Activated CD4-positive, alpha-beta T cell treated with anti-CD3 and anti-CD28 coated beads, Interleukin-2, Interleukin-4, amounts not matched to agents 100 ng/mL and 50 ng/mL, durations not matched to agents 16 hours and 8 hours (primary cell): ENCODE data around the gene LHFPL3.
"Not testable (repeated sequence)": the region's sequence is repeated elsewhere in the genome, so short reads cannot be mapped to it uniquely, and the experiment has no call there.

Experiments used
- DNase-seq: peaks from one replicate; pipeline ENCODE4 v3.0.0-alpha.2; 2020; ENCODE audit warnings: low spot score

LHFPL3 gene

GRCh38 chr7:104898434-104898833 is 570.0 kb downstream of the LHFPL3 start:
- DNase-seq: no peak

- DNase-seq: no peak
Measured at GRCh38 chr7:104900525-104901239, 572.3 kb downstream of the LHFPL3 start.

DNA sequence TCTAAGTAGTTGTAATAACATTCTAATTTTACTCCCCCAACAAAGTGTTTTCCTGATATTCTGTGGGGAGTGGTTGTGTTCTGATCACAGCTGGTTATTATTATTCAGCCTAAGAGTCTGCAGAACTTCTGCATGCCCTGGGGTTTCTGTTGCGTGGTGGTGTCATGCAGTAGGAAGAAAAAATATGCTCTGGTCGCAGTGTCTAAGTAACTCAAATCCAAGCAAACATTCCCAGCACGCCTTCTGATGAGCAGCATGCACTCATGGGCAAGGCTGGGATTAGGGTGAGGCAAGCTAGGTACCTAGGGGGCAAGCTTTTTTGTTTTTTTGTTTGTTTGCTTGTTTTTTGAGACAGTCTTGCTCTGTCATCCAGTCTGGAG is 572.8 kb downstream of the LHFPL3 start:
- DNase-seq: no peak

DNA sequence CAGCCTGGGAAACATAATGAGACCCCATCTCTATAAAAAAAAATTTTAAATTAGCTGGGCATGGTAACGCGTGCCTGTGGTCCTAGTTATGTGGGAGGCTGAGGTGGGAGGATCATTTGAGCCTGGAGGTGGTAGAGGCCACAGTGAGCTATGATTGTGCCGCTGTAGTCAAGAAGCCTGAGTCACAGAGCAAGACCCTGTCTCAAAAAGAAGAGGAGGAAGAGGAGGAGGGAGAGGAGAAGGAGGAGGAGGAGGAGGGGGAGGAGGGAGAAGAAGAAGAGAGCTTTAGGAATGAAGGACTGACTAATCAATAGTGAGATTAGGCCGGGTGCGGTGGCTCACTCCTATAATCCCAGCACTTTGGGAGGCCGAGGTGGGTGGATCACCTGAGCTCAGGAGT is 573.8 kb downstream of the LHFPL3 start:
- DNase-seq: no peak

DNA sequence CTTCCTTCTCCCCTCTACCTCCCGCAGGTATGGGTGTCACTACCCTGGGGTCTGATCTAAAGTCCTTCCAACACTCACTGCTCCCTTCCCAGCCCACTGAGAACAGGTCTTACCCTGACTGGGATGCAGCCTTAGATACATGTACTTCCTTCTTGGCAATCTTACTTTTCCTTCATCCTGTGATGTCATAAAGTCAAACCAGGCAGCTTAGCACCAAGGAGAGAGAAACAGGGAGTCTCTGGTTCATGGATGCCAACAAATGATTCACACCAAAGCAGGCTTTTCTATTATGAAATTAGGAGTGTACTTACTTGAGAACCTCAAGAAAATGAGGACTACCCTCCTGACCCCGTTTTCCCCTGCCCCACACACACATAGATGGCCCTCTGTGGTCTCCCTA is 574.6 kb downstream of the LHFPL3 start:
- no peak for DNase-seq

- no peak for DNase-seq
Measured at GRCh38 chr7:104903846-104904245, 575.4 kb downstream of the LHFPL3 start.

GRCh38 chr7:104906032-104906431 is 577.6 kb downstream of the LHFPL3 start:
- DNase-seq: no peak

- no peak for DNase-seq
Measured at GRCh38 chr7:104906556-104906955, 578.2 kb downstream of the LHFPL3 start.

GRCh38 chr7:104908636-104909035 is 580.2 kb downstream of the LHFPL3 start:
- no peak for DNase-seq

- no peak for DNase-seq
Measured at GRCh38 chr7:104909096-104909495, 580.7 kb downstream of the LHFPL3 start.

DNA sequence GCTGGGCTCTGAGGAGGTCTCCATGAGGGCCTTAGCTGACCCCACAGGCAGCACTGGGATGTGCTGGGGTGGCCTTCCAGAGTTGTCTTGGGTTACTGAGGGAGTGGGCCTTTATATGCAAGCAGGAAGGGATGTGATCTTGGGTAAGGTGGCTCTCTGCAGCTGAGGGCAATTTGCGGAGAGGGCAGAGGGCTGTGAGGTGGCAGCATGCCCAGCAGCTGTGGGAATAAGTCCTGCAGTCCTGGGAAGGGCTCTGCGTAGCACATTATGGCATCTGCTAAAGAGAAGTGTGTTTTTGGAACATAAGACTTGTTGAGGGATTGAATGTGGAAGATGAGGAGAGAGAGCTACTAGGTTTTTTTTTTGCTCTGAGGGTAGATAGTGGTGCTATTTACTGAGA is 586.0 kb downstream of the LHFPL3 start:
- no peak for DNase-seq

- no peak for DNase-seq
Measured at GRCh38 chr7:104921596-104921995, 593.2 kb downstream of the LHFPL3 start.

DNA sequence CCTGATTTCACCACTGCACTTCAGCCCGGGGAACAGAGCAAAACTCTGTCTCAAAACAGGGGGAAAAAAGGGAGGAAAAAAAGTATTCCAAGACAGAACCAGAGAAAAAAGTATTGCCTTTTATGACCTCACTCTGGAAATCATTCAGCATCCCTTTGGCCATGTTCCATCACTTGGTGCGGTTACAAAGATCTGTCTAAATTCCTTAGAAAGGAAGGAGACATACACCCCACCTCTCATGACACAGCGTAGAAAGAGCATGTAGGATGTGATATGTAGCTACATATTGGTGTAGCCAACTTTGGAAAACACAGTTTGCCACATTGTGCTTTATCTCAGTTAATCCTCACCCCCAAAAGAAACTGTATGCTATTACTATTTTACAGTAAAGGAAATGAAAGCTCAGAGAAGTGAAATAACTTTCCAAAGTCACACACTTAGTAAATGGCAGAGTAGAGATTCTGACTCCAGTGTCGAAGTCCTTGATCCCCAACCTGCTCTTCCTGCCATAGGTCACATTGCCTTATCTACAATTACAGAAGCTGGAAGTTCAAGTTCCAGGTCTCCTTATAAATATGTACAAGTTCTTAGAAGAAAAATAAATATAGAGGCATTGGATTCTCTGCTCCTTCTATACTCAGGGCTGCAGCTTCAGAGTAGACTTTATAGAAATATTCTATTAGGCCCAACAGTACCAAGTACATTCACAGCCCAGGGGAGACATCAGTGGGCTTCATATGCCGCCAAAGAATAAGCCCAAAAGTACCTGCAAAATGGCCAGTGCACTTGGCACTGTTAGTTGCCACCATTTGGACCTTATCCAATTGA is 594.0 kb downstream of the LHFPL3 start:
- no peak for DNase-seq

DNA sequence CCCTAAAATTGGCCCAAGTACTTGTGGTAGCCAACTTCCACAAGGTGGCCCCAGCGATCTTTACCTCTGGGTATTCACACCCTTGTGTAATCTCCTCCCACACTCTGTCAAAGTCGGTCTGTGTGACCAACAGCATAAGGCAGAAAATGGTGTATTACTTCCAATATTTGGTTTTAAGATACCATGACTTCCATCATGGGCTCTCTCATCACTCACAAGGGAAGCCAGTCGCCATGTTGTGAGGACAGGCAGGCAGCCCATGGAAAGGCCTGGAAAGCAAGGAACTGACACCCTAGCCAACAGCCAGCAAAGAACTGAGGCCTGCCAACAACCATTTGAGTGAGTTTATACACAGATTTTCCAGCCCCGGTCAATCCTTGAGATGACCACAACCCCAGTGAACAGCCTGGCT is 594.6 kb downstream of the LHFPL3 start:
- peak; percentile 85 for DNase-seq

DNA sequence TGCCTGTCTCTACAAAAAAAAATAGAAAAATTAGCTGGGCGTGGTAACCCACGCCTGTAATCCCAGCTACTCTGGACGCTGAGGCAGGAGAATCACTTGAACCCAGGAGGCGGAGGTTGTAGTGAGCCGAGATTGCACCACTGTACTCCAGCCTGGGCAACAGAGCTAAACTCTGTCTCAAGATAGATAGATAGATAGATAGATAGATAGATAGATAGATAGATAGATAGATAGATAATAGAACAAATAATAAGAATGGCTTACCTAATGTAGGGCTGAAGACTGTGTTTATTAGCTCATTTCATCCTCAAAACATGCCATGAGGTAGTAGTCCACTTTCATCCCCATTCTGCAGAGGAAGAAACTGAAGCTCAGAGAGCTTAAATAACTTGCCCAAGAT is 597.8 kb downstream of the LHFPL3 start:
- DNase-seq: not testable (repeated sequence)

GRCh38 chr7:104926601-104927041 is 598.2 kb downstream of the LHFPL3 start:
- no peak for DNase-seq

DNA sequence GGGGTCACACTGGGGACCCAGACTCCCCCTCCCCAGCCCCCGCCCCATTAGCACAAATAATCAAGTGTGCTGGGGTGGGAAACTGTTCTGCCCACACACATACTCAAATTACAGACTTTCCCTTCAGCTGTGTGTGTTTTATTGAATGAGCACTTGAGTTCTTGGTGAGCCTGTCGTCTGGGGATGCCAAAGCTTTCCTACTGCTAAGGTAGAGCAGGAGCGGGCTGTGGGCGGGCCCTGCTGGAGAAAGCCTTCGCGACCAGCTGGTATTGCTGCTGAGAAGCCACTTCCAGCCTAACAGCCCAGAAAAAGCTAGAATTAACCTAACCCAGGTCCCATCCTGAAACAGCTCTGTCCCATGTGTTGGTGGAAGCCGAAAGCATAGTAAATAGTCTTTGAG is 598.7 kb downstream of the LHFPL3 start:
- DNase-seq: no peak

DNA sequence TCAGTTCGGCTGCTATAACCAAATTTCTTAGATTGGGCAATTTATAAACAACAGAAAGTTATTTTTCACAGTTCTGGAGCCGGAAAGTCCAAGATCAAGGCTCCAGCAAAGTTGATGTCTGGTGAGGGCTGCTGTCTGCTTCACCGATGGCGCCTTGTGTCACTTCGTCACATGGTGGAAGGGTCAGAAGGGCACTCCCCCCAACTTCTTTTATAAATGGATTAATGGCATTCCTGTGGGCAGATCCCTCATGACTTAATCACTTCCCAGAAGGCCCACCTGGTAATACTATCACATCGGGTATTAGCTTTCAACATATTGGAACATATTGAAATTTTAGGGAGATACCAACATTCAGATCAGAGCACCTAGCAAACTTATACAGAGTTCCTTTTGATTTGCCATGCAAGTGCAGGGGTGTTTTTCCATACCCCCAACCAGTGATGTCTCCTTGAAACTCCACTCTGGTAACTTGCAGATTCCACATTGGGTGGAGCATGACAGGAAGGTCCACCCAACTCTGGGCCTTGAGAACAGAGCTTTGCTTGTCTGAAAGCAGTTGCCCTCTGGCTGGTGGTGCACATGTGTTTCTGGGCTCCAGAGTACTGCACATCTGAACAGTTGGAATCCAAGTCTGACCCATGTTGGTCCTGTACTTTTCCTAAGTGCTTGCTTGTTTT is 600.5 kb downstream of the LHFPL3 start:
- no peak for DNase-seq

- no peak for DNase-seq
Measured at GRCh38 chr7:104929921-104930320, 601.5 kb downstream of the LHFPL3 start.

DNA sequence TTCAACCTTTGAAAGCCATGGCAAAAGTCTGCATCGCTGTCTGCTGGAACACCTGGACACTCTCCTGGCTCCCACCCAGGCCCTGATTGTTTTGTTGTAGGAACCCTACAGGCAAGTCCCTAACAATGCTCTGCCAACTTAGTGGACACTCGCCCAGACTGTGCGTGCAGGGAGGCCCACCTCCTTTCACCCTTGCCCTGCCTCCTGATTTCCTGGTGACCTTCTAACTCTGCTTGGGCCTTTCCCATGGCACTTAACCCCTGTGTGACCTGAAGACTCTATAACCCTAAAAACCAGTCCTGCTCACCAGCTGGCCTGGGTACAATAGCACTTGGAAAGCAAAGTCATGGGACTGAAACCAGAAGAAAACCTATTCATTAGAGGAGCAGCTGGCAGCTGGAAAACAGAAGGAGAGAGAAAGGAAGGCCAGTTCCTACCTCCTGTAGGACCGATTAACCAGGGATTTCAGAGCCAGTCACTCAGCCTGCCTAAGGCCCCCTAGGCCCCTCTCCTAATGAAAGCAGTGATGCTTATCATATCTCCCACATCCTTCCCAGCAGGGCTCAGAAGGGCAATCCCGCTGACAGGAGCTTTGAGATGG is 602.9 kb downstream of the LHFPL3 start:
- DNase-seq: no peak

- DNase-seq: no peak
Measured at GRCh38 chr7:104933022-104933421, 604.6 kb downstream of the LHFPL3 start.

GRCh38 chr7:104933521-104933988 is 605.2 kb downstream of the LHFPL3 start:
- DNase-seq: no peak
